ENCODE measurements around the gene CPT1A. TPM values are rescaled to one million over a fixed set of nuclear protein-coding genes. Genes with fewer than 3 reads are reported as not detected.

Gene CPT1A
- total and polyA plus RNA-seq, 9 donors = 25.3 to 87.1 (median 44.3) TPM

- H3K27ac ChIP-seq = no peak overlapping the region
- DNase-seq = no peak
- H3K4me1 ChIP-seq (ENCODE audit: insufficient read depth) = no peaks in the 10 kb centered on the region
- H3K9me3 ChIP-seq = no peaks in the 10 kb centered on the region
- intact Hi-C loops (cut with DNase I) = no loop called here
- no peaks in the 10 kb centered on the region for H3K27me3 ChIP-seq
- no peak overlapping the region for H3K4me3 ChIP-seq
- H3K36me3 ChIP-seq = no peaks in the 10 kb centered on the region
- WGBS, 3 donors = 89 to 91% (median 90%) methylated on average over 14 of the region's 14 CpGs
- TF ChIP-seq POLR2A (IDR thresholded peaks at IDR 0.05) (no peak), CTCF (IDR thresholded peaks at IDR 0.05) (no peak)
Observed at GRCh38 chr11:68763926-68764657, 77.6 kb downstream of the CPT1A start.

DNA sequence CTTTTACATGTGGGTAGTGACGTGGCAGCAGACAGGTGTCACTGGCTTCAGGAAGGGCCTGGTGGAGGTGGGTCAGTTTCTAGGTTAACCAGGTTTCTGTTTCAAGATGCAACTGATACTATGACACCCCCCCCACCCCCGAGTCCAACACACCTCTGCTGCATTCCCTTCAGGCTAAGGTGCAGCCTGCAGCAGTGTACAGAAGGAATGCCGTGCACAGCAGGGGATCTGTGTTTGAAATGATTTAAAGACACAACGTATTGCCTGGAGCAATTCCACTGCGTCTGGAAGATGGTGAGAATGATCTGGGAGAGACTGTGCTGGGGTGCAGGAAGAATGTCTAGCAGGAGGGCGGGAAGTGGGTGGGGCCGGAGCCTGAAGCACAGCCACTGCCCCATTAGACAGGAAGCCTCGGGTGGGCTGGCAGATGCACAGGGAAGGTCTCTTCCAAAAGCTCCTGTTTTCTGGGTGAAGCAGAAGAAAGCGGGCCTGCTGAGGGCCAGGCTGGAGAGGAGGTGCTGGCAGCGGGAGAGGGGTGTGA is 78.5 kb downstream of the CPT1A start:
- WGBS, 3 donors = 73 to 75% (median 74%) methylated on average over 10 of the region's 10 CpGs
- H3K36me3 ChIP-seq = no peaks in the 10 kb centered on the region
- intact Hi-C loops (cut with DNase I) = no loop called here

GRCh38 chr11:68762481-68762880 is 79.2 kb downstream of the CPT1A start:
- no peaks in the 10 kb centered on the region for H3K27me3 ChIP-seq
- H3K9me3 ChIP-seq = no peaks in the 10 kb centered on the region
- no peaks in the 10 kb centered on the region for H3K36me3 ChIP-seq
- 85 to 87% (median 86%) methylated on average over 15 of the region's 15 CpGs for WGBS, 3 donors
- TF ChIP-seq EP300 (IDR thresholded peaks at IDR 0.05) (no peak), CTCF (IDR thresholded peaks at IDR 0.05) (no peak), POLR2A (IDR thresholded peaks at IDR 0.05) (no peak)
- no peak overlapping the region for H3K27ac ChIP-seq
- intact Hi-C loops (cut with DNase I) = no loop called here
- H3K4me3 ChIP-seq = no peak overlapping the region
- H3K4me1 ChIP-seq (ENCODE audit: insufficient read depth) = no peaks in the 10 kb centered on the region
- no peak for DNase-seq

More for the DNA sequence above, 78.5 kb downstream of the CPT1A start:
- Histone ChIP-seq H3K4me3 (no peak overlapping the region), H3K27ac (no peak overlapping the region), H3K4me1 (ENCODE audit: insufficient read depth) (no peaks in the 10 kb centered on the region), H3K27me3 (no peaks in the 10 kb centered on the region), H3K9me3 (no peaks in the 10 kb centered on the region)
- no peak for DNase-seq
- TF ChIP-seq EP300 (IDR thresholded peaks at IDR 0.05) = no peak
- no peak for TF ChIP-seq CTCF (IDR thresholded peaks at IDR 0.05)
- TF ChIP-seq POLR2A (IDR thresholded peaks at IDR 0.05) = no peak

DNA sequence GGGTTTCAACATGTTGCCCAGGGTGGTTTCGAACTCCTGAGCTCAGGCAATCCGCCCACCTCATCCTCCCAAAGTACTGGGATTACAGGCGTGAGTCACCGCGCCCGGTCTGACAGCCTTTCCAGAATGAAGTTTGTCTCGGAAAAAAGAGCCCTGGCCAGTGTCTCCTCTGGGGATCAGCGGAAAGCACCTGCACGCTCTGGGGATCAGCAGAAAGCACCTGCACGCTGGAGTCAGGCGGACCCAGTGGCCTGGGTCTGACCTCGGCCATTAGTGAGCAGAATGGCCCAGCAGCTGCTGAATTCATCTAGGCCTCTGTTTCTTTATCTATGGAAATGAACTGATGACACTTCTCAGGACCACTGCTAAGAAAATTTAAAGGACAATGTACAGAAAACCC is 79.9 kb downstream of the CPT1A start:
- 83 to 93% (median 85%) methylated on average over 12 of the region's 12 CpGs for WGBS, 3 donors

More for the DNA sequence above, 79.9 kb downstream of the CPT1A start:
- Histone ChIP-seq H3K36me3 (no peaks in the 10 kb centered on the region), H3K4me3 (no peak overlapping the region), H3K27me3 (no peaks in the 10 kb centered on the region), H3K27ac (no peak overlapping the region), H3K4me1 (ENCODE audit: insufficient read depth) (no peaks in the 10 kb centered on the region), H3K9me3 (no peaks in the 10 kb centered on the region)
- intact Hi-C loops (cut with DNase I) = no loop called here
- DNase-seq = no peak
- no peak for TF ChIP-seq POLR2A (IDR thresholded peaks at IDR 0.05)
- TF ChIP-seq CTCF (IDR thresholded peaks at IDR 0.05) = no peak
- no peak for TF ChIP-seq EP300 (IDR thresholded peaks at IDR 0.05)

Measured in ovary (tissue), 9 donors.